Measurements from ENCODE around the gene RNASE4. TPM values are rescaled to one million over a fixed set of nuclear protein-coding genes. Genes with fewer than 3 reads are reported as not detected.
"Not testable (repeated sequence)": the region's sequence is repeated elsewhere in the genome, so short reads cannot be mapped to it uniquely, and the experiment has no call there.

The RNASE4 gene
- total and polyA plus RNA-seq, 5 donors from 2014 or later = 0.17 to 4.1 (median 2.3) TPM

GRCh38 chr14:20726121-20726520 is 41.8 kb downstream of the RNASE4 start:
- H3K27ac Mint-ChIP-seq; DNase-seq; H3K27ac ChIP-seq (ENCODE audit: insufficient read depth, low read length, poor library complexity, severe bottlenecking); H3K9me3 ChIP-seq (ENCODE audit: control insufficient read depth in 2 of 2, low read length in 2 of 2); H3K9me3 Mint-ChIP-seq; H3K36me3 ChIP-seq (ENCODE audit: control insufficient read depth, insufficient read depth, low read length); H3K36me3 Mint-ChIP-seq; H3K4me1 ChIP-seq (ENCODE audit: control insufficient read depth, insufficient read depth, low read length, poor library complexity, severe bottlenecking); ATAC-seq (ENCODE audit: low read depth in 2 of 2); H3K4me3 ChIP-seq (ENCODE audit: low read depth, low read length); H3K4me1 Mint-ChIP-seq; H3K4me3 Mint-ChIP-seq: not testable (repeated sequence)
- H3K27me3 Mint-ChIP-seq = peaks cover 39% of the 10 kb centered on the region
- peaks cover 11% of the 10 kb centered on the region for H3K27me3 ChIP-seq (ENCODE audit: control insufficient read depth, insufficient read depth, low read length)

- peaks cover 0 to 3% (median 0%) of the 10 kb centered on the region in 4 donors for H3K4me1 Mint-ChIP-seq
- DNase-seq = no peak
- H3K4me3 Mint-ChIP-seq = no peak overlapping the region
- Histone ChIP-seq H3K36me3 (ENCODE audit: control insufficient read depth, insufficient read depth, low read length) (no peaks in the 10 kb centered on the region), H3K4me1 (ENCODE audit: control insufficient read depth, insufficient read depth, low read length, poor library complexity, severe bottlenecking) (no peaks in the 10 kb centered on the region), H3K27me3 (ENCODE audit: control insufficient read depth, insufficient read depth, low read length) (peaks cover 11% of the 10 kb centered on the region), H3K9me3 (ENCODE audit: control insufficient read depth in 2 of 2, low read length in 2 of 2) (no peaks in the 10 kb centered on the region), H3K4me3 (ENCODE audit: low read depth, low read length) (no peak overlapping the region), H3K27ac (ENCODE audit: insufficient read depth, low read length, poor library complexity, severe bottlenecking) (no peak overlapping the region)
- H3K9me3 Mint-ChIP-seq = no peaks in the 10 kb centered on the region
- H3K27me3 Mint-ChIP-seq = peaks cover 41% of the 10 kb centered on the region
- ATAC-seq (ENCODE audit: low read depth in 2 of 2) = no peak
- H3K27ac Mint-ChIP-seq = no peak overlapping the region
- H3K36me3 Mint-ChIP-seq = peaks cover 3% of the 10 kb centered on the region
Observed at GRCh38 chr14:20726531-20726930, 42.2 kb downstream of the RNASE4 start.

GRCh38 chr14:20730891-20731290 is 46.5 kb downstream of the RNASE4 start:
- H3K4me1 Mint-ChIP-seq = no peaks in the 10 kb centered on the region
- DNase-seq = no peak
- H3K27ac Mint-ChIP-seq = no peak overlapping the region
- peaks cover 6% of the 10 kb centered on the region for H3K27me3 ChIP-seq (ENCODE audit: control insufficient read depth, insufficient read depth, low read length)
- H3K4me3 Mint-ChIP-seq = no peak overlapping the region
- peaks cover 14% of the 10 kb centered on the region for H3K27me3 Mint-ChIP-seq
- H3K4me3 ChIP-seq (ENCODE audit: low read depth, low read length) = no peak overlapping the region
- H3K36me3 ChIP-seq (ENCODE audit: control insufficient read depth, insufficient read depth, low read length) = no peaks in the 10 kb centered on the region
- no peaks in the 10 kb centered on the region for H3K9me3 ChIP-seq (ENCODE audit: control insufficient read depth in 2 of 2, low read length in 2 of 2)
- ATAC-seq (ENCODE audit: low read depth in 2 of 2) = no peak
- no peaks in the 10 kb centered on the region for H3K9me3 Mint-ChIP-seq
- H3K36me3 Mint-ChIP-seq = peaks cover 3% of the 10 kb centered on the region
- no peaks in the 10 kb centered on the region for H3K4me1 ChIP-seq (ENCODE audit: control insufficient read depth, insufficient read depth, low read length, poor library complexity, severe bottlenecking)
- no peak overlapping the region for H3K27ac ChIP-seq (ENCODE audit: insufficient read depth, low read length, poor library complexity, severe bottlenecking)

- Mint-ChIP-seq H3K4me3 (no peak overlapping the region), H3K4me1 (no peaks in the 10 kb centered on the region), H3K36me3 (peaks cover 3% of the 10 kb centered on the region), H3K27me3 (peaks cover 7% of the 10 kb centered on the region), H3K27ac (no peak overlapping the region), H3K9me3 (no peaks in the 10 kb centered on the region)
- no peak for DNase-seq
- Histone ChIP-seq H3K9me3 (ENCODE audit: control insufficient read depth in 2 of 2, low read length in 2 of 2) (no peaks in the 10 kb centered on the region), H3K27me3 (ENCODE audit: control insufficient read depth, insufficient read depth, low read length) (peaks cover 4% of the 10 kb centered on the region), H3K36me3 (ENCODE audit: control insufficient read depth, insufficient read depth, low read length) (no peaks in the 10 kb centered on the region), H3K27ac (ENCODE audit: insufficient read depth, low read length, poor library complexity, severe bottlenecking) (no peak overlapping the region), H3K4me3 (ENCODE audit: low read depth, low read length) (no peak overlapping the region), H3K4me1 (ENCODE audit: control insufficient read depth, insufficient read depth, low read length, poor library complexity, severe bottlenecking) (no peaks in the 10 kb centered on the region)
- no peak for ATAC-seq (ENCODE audit: low read depth in 2 of 2)
Observed at GRCh38 chr14:20732477-20732876, 48.1 kb downstream of the RNASE4 start.

- ATAC-seq (ENCODE audit: low read depth in 2 of 2) (no peak), DNase-seq (no peak)
- Histone ChIP-seq H3K9me3 (ENCODE audit: control insufficient read depth in 2 of 2, low read length in 2 of 2) (no peaks in the 10 kb centered on the region), H3K36me3 (ENCODE audit: control insufficient read depth, insufficient read depth, low read length) (no peaks in the 10 kb centered on the region), H3K27me3 (ENCODE audit: control insufficient read depth, insufficient read depth, low read length) (peaks cover 3% of the 10 kb centered on the region), H3K4me1 (ENCODE audit: control insufficient read depth, insufficient read depth, low read length, poor library complexity, severe bottlenecking) (no peaks in the 10 kb centered on the region), H3K27ac (ENCODE audit: insufficient read depth, low read length, poor library complexity, severe bottlenecking) (no peak overlapping the region), H3K4me3 (ENCODE audit: low read depth, low read length) (no peak overlapping the region)
- Mint-ChIP-seq H3K4me3 (no peak overlapping the region), H3K4me1 (no peaks in the 10 kb centered on the region), H3K36me3 (no peaks in the 10 kb centered on the region), H3K9me3 (no peaks in the 10 kb centered on the region), H3K27me3 (peaks cover 10% of the 10 kb centered on the region), H3K27ac (no peak overlapping the region)
Observed at GRCh38 chr14:20732979-20733635, 48.7 kb downstream of the RNASE4 start.

GRCh38 chr14:20733684-20734429 is 49.5 kb downstream of the RNASE4 start:
- no peak overlapping the region for H3K27ac ChIP-seq (ENCODE audit: insufficient read depth, low read length, poor library complexity, severe bottlenecking)
- Mint-ChIP-seq H3K27ac (peak overlapping the region in 1 of 3 donors; percentile 17), H3K4me3 (no peak overlapping the region), H3K9me3 (no peaks in the 10 kb centered on the region), H3K4me1 (no peaks in the 10 kb centered on the region), H3K27me3 (peaks cover 15% of the 10 kb centered on the region), H3K36me3 (no peaks in the 10 kb centered on the region)
- no peak overlapping the region for H3K4me3 ChIP-seq (ENCODE audit: low read depth, low read length)
- ATAC-seq (ENCODE audit: low read depth in 2 of 2) = no peak
- no peaks in the 10 kb centered on the region for H3K9me3 ChIP-seq (ENCODE audit: control insufficient read depth in 2 of 2, low read length in 2 of 2)
- no peaks in the 10 kb centered on the region for H3K36me3 ChIP-seq (ENCODE audit: control insufficient read depth, insufficient read depth, low read length)
- H3K4me1 ChIP-seq (ENCODE audit: control insufficient read depth, insufficient read depth, low read length, poor library complexity, severe bottlenecking) = no peaks in the 10 kb centered on the region
- DNase-seq = no peak
- peaks cover 5% of the 10 kb centered on the region for H3K27me3 ChIP-seq (ENCODE audit: control insufficient read depth, insufficient read depth, low read length)

GRCh38 chr14:20734430-20734806 is 50.1 kb downstream of the RNASE4 start:
- Histone ChIP-seq H3K36me3 (ENCODE audit: control insufficient read depth, insufficient read depth, low read length) (no peaks in the 10 kb centered on the region), H3K9me3 (ENCODE audit: control insufficient read depth in 2 of 2, low read length in 2 of 2) (no peaks in the 10 kb centered on the region), H3K27ac (ENCODE audit: insufficient read depth, low read length, poor library complexity, severe bottlenecking) (no peak overlapping the region), H3K4me1 (ENCODE audit: control insufficient read depth, insufficient read depth, low read length, poor library complexity, severe bottlenecking) (no peaks in the 10 kb centered on the region), H3K4me3 (ENCODE audit: low read depth, low read length) (no peak overlapping the region), H3K27me3 (ENCODE audit: control insufficient read depth, insufficient read depth, low read length) (peaks cover 5% of the 10 kb centered on the region)
- Mint-ChIP-seq H3K27ac (no peak overlapping the region), H3K36me3 (no peaks in the 10 kb centered on the region), H3K4me3 (no peak overlapping the region), H3K4me1 (no peaks in the 10 kb centered on the region), H3K9me3 (no peaks in the 10 kb centered on the region), H3K27me3 (peaks cover 18% of the 10 kb centered on the region)
- ATAC-seq (ENCODE audit: low read depth in 2 of 2) (no peak), DNase-seq (no peak)

- not testable (repeated sequence) for H3K4me3 Mint-ChIP-seq; ATAC-seq (ENCODE audit: low read depth in 2 of 2); H3K4me1 ChIP-seq (ENCODE audit: control insufficient read depth, insufficient read depth, low read length, poor library complexity, severe bottlenecking); H3K36me3 ChIP-seq (ENCODE audit: control insufficient read depth, insufficient read depth, low read length); H3K27me3 ChIP-seq (ENCODE audit: control insufficient read depth, insufficient read depth, low read length); H3K9me3 ChIP-seq (ENCODE audit: control insufficient read depth in 2 of 2, low read length in 2 of 2); H3K27ac ChIP-seq (ENCODE audit: insufficient read depth, low read length, poor library complexity, severe bottlenecking); H3K4me1 Mint-ChIP-seq; H3K4me3 ChIP-seq (ENCODE audit: low read depth, low read length); H3K36me3 Mint-ChIP-seq; H3K27ac Mint-ChIP-seq; H3K9me3 Mint-ChIP-seq; DNase-seq
- peaks cover 26% of the 10 kb centered on the region for H3K27me3 Mint-ChIP-seq
Observed at GRCh38 chr14:20738292-20738691, 53.9 kb downstream of the RNASE4 start.
